ENCODE data around the gene MYPOP. TPM values are rescaled to one million over a fixed set of nuclear protein-coding genes. Genes with fewer than 3 reads are reported as not detected.

Gene MYPOP
- total RNA-seq, 1 experiment from 2014 or later = 10.8 TPM

- RAD21 ChIA-PET (ENCODE audit: low non-redundant PET in 1 of 2, low total read pairs in 2 of 2, uncharacterized antibody in 2 of 2, unreplicated experiment in 2 of 2) = no interaction called here
- no peak overlapping the region for H3K4me3 ChIP-seq (replicated peaks in 1 of 2; ENCODE audit: low read depth in 1 of 2, low read length in 2 of 2)
- CTCF ChIA-PET = no interaction called here
- H3K9me3 ChIP-seq (ENCODE audit: control insufficient read depth in 1 of 2, insufficient read depth in 1 of 2, low read depth in 1 of 2, low read length in 2 of 2) = no peaks in the 10 kb centered on the region
- no TSS peak for BruUV-seq (replicated peaks)
- TF ChIP-seq SRF (IDR thresholded peaks at IDR 0.05; ENCODE audit: low read depth) (no peak), CTCF (IDR thresholded peaks at IDR 0.05 in 2 of 3, conservative IDR thresholded peaks at IDR 0.05 in 1 of 3; ENCODE audit: borderline replicate concordance in 1 of 3, insufficient read depth in 1 of 3, low read depth in 2 of 3, low read length in 2 of 3) (no peak), FOSL1 (IDR thresholded peaks at IDR 0.05; ENCODE audit: low read depth) (no peak), EZH2phosphoT487 (IDR thresholded peaks at IDR 0.05; ENCODE audit: borderline replicate concordance) (no peak), RAD21 (IDR thresholded peaks at IDR 0.05; ENCODE audit: low read depth) (no peak), POLR2AphosphoS5 (IDR thresholded peaks at IDR 0.05; ENCODE audit: low read depth, low read length) (no peak), REST (IDR thresholded peaks at IDR 0.05; ENCODE audit: low read depth) (no peak), POLR2A (IDR thresholded peaks at IDR 0.05; ENCODE audit: borderline replicate concordance, extremely low read depth, insufficient read depth, insufficient read length) (no peak), EGR1 (IDR thresholded peaks at IDR 0.05; ENCODE audit: low read depth) (no peak), YY1 (IDR thresholded peaks at IDR 0.05; ENCODE audit: extremely low read depth, insufficient replicate concordance, low read depth, low read length) (no peak)
- ATAC-seq (no peak), DNase-seq (ENCODE audit: low read depth, low spot score) (no peak)
- H2AFZ ChIP-seq (ENCODE audit: low read depth, low read length, poor library complexity, severe bottlenecking) = no peak overlapping the region
- intact Hi-C loops (cut with micrococcal nuclease) = no loop called here
- no peaks in the 10 kb centered on the region for H3K9me2 ChIP-seq (ENCODE audit: insufficient read depth)
- no peaks in the 10 kb centered on the region for H3K27me3 ChIP-seq (ENCODE audit: insufficient read depth, low read length)
- no peaks in the 10 kb centered on the region for H4K20me1 ChIP-seq (ENCODE audit: insufficient read depth)
- H3K4me1 ChIP-seq (ENCODE audit: control insufficient read depth in 1 of 2, insufficient read depth in 2 of 2, low read length in 2 of 2) = peaks cover 0 to 10% of the 10 kb centered on the region in 2 experiments; a peak in 1 of 4 replicates
- no peaks in the 10 kb centered on the region for H3K36me3 ChIP-seq (ENCODE audit: control insufficient read depth in 1 of 2, insufficient read depth in 2 of 2, low read length in 2 of 2)
- H3K9ac ChIP-seq (ENCODE audit: low read length) = no peak overlapping the region
- no peak overlapping the region for H3K27ac ChIP-seq (ENCODE audit: low read depth, low read length)
- peaks cover 5% of the 10 kb centered on the region; the same call in 1 of the 2 replicates for H3K79me2 ChIP-seq (ENCODE audit: insufficient read depth, low read length)
- no peak overlapping the region for H3K4me2 ChIP-seq (ENCODE audit: low read length)
- POLR2A ChIA-PET = no interaction called here
These were observed 3.8 kb upstream of the MYPOP start for GRCh38 chr19:45906221-45906620.
